ENCODE results near the gene FRMD4A.

The FRMD4A gene

GRCh38 chr10:14016011-14016536, 314.6 kb downstream of the FRMD4A start:
- DNase-seq (ENCODE audit: low spot score): no peak

GRCh38 chr10:14014423-14014822, 316.3 kb downstream of the FRMD4A start:
- no peak for DNase-seq (ENCODE audit: low spot score)

GRCh38 chr10:14010769-14011574, 319.8 kb downstream of the FRMD4A start:
- no peak for DNase-seq (ENCODE audit: low spot score)

- no peak for DNase-seq (ENCODE audit: low spot score)
These were observed 320.6 kb downstream of the FRMD4A start for GRCh38 chr10:14010101-14010558.

- DNase-seq (ENCODE audit: low spot score): peak; percentile 84
These were observed 321.2 kb downstream of the FRMD4A start for GRCh38 chr10:14009371-14010100.

- peak; percentile 23 for DNase-seq (ENCODE audit: low spot score)
These were observed 322.0 kb downstream of the FRMD4A start for GRCh38 chr10:14008740-14009080.

GRCh38 chr10:14004536-14004935, 326.2 kb downstream of the FRMD4A start:
- DNase-seq (ENCODE audit: low spot score): no peak

- peak; percentile 27 for DNase-seq (ENCODE audit: low spot score)
These were observed 327.1 kb downstream of the FRMD4A start for GRCh38 chr10:14003517-14004184.

- DNase-seq (ENCODE audit: low spot score): no peak
These were observed 329.3 kb downstream of the FRMD4A start for GRCh38 chr10:14001298-14002040.

GRCh38 chr10:13998163-13998835, 332.4 kb downstream of the FRMD4A start:
- no peak for DNase-seq (ENCODE audit: low spot score)

GRCh38 chr10:13997650-13998049, 333.1 kb downstream of the FRMD4A start:
- no peak for DNase-seq (ENCODE audit: low spot score)

- DNase-seq (ENCODE audit: low spot score): no peak
These were observed 335.8 kb downstream of the FRMD4A start for GRCh38 chr10:13994932-13995331.

- DNase-seq (ENCODE audit: low spot score): no peak
These were observed 337.0 kb downstream of the FRMD4A start for GRCh38 chr10:13993673-13994089.

GRCh38 chr10:13993169-13993568, 337.6 kb downstream of the FRMD4A start:
- DNase-seq (ENCODE audit: low spot score): no peak

GRCh38 chr10:13991353-13991752, 339.4 kb downstream of the FRMD4A start:
- DNase-seq (ENCODE audit: low spot score): no peak

- DNase-seq (ENCODE audit: low spot score): no peak
These were observed 339.8 kb downstream of the FRMD4A start for GRCh38 chr10:13990946-13991345.

GRCh38 chr10:13990392-13990805, 340.3 kb downstream of the FRMD4A start:
- DNase-seq (ENCODE audit: low spot score): no peak

GRCh38 chr10:13989616-13990015, 341.1 kb downstream of the FRMD4A start:
- no peak for DNase-seq (ENCODE audit: low spot score)

- DNase-seq (ENCODE audit: low spot score): peak; percentile 43
These were observed 343.3 kb downstream of the FRMD4A start for GRCh38 chr10:13987446-13987845.

- DNase-seq (ENCODE audit: low spot score): no peak
These were observed 346.0 kb downstream of the FRMD4A start for GRCh38 chr10:13984647-13985155.

- no peak for DNase-seq (ENCODE audit: low spot score)
These were observed 347.7 kb downstream of the FRMD4A start for GRCh38 chr10:13983035-13983434.

Data from CD4-positive, alpha-beta T cell treated with Interleukin-15 for 4 hours (primary cell).